ENCODE data around the gene EPHA10. TPM values are rescaled to one million over a fixed set of nuclear protein-coding genes. Genes with fewer than 3 reads are reported as not detected.
"Not testable (repeated sequence)": the region's sequence is repeated elsewhere in the genome, so short reads cannot be mapped to it uniquely, and the experiment has no call there.

The EPHA10 gene
- total RNA-seq, 2 donors from 2014 or later = 0.73 to 11.8 TPM

GRCh38 chr1:37776946-37777516, 12.1 kb upstream of the EPHA10 start:
- intact Hi-C loops (cut with DNase I) = no loop called here
- Histone ChIP-seq H3K36me3 (no peaks in the 10 kb centered on the region), H3K27ac (no peak overlapping the region), H3K27me3 (replicated peaks; ENCODE audit: insufficient read depth) (no peaks in the 10 kb centered on the region), H3K4me3 (no peak overlapping the region), H3K4me1 (replicated peaks) (no peaks in the 10 kb centered on the region), H3K9me3 (no peaks in the 10 kb centered on the region)
- 79% methylated on average over 4 of the region's 4 CpGs for WGBS
- no peak for DNase-seq (ENCODE audit: low spot score)
- TF ChIP-seq POLR2A (IDR thresholded peaks at IDR 0.05) (no peak), CTCF (IDR thresholded peaks at IDR 0.05) (no peak), POLR2AphosphoS5 (IDR thresholded peaks at IDR 0.05) (no peak)

DNA sequence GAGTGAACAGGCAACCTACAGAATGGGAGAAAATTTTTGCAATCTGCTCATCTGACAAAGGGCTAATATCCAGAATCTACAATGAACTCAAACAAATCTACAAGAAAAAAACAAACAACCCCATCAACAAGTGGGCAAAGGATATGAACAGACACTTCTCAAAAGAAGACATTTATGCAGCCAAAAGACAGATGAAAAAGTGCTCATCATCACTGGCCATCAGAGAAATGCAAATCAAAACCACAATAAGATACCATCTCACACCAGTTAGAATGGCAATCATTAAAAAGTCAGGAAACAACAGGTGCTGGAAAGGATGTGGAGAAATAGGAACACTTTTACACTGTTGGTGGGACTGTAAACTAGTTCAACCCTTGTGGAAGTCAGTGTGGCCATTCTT, 6.5 kb upstream of the EPHA10 start:
- H3K27me3 ChIP-seq (replicated peaks; ENCODE audit: insufficient read depth); DNase-seq (ENCODE audit: low spot score); H3K36me3 ChIP-seq; H3K27ac ChIP-seq; H3K4me3 ChIP-seq; H3K4me1 ChIP-seq (replicated peaks); intact Hi-C loops (cut with DNase I); H3K9me3 ChIP-seq: not testable (repeated sequence)

GRCh38 chr1:37767488-37767887, 2.6 kb upstream of the EPHA10 start:
- intact Hi-C loops (cut with DNase I) = no loop called here
- WGBS = 42% methylated on average over 2 of the region's 2 CpGs
- Histone ChIP-seq H3K27me3 (replicated peaks; ENCODE audit: insufficient read depth) (peaks cover 23% of the 10 kb centered on the region), H3K4me3 (no peak overlapping the region), H3K4me1 (replicated peaks) (no peaks in the 10 kb centered on the region), H3K27ac (no peak overlapping the region), H3K9me3 (no peaks in the 10 kb centered on the region), H3K36me3 (no peaks in the 10 kb centered on the region)
- no peak for DNase-seq (ENCODE audit: low spot score)
- TF ChIP-seq CTCF (IDR thresholded peaks at IDR 0.05) (no peak), POLR2A (IDR thresholded peaks at IDR 0.05) (no peak), POLR2AphosphoS5 (IDR thresholded peaks at IDR 0.05) (no peak)

DNA sequence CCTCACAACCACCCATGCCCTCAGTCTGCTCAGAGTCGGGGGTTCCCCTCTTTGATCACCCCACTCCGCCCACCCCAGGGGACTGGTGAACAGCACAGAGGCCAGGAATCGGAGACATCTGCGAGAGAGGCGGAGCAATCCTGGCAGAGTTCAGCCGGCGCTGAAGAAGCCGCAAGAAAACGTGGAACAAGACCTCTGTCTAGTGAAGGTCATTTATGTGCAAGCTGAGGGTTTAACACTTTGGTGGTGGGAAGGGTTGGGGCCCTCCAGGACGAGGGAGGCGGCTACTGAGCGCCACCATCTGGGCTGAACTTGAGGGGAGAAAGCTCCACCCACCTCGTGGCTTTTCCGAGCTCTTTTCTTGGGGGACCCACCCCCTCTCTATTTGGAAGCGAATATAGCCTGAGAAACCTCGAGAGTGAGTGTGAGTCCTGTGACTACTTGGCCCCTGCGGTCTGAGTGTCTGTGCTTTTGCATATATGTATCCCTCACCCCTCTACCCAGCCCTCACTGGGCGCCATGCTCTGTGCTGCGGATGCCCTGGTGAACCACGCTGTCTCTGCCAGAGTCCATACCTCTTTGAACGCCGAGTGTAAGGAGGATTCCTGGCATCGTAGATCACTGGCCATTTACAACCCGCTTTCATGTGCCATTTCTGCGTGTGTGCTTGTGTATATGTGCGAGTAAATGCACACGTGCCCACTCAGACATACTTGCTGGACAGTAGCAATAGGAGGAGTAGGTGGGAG, 1.2 kb upstream of the EPHA10 start:
- 5% methylated on average over 27 of the region's 27 CpGs for WGBS
- no peak overlapping the region for H3K4me3 ChIP-seq
- H3K27ac ChIP-seq = no peak overlapping the region
- no peak for TF ChIP-seq CTCF (IDR thresholded peaks at IDR 0.05)
- no peak for TF ChIP-seq POLR2AphosphoS5 (IDR thresholded peaks at IDR 0.05)
- TF ChIP-seq POLR2A (IDR thresholded peaks at IDR 0.05) = no peak
- H3K27me3 ChIP-seq (replicated peaks; ENCODE audit: insufficient read depth) = peaks cover 31% of the 10 kb centered on the region
- H3K9me3 ChIP-seq = no peaks in the 10 kb centered on the region
- intact Hi-C loops (cut with DNase I) = no loop called here
- no peak for DNase-seq (ENCODE audit: low spot score)
- H3K4me1 ChIP-seq (replicated peaks) = no peaks in the 10 kb centered on the region
- no peaks in the 10 kb centered on the region for H3K36me3 ChIP-seq

DNA sequence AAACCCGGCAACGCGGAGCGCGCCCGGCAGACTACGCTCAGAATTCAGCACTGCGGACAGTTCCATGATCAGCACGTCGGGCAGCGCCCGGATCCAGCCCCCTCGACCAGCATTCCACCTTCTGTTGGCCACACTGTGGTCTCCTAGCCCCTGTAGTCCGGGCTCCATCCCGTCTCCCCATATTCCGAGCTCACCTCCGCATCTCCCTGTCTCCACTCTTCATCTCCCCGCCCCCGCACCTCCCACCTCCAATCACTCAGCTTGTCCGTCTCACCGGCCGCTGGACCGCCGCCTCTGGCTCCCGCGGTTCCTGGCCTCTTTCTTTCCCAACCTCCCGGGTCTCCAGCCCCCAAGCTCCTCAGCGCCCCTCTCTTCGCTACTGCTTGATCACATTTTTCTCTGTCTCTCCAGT, 500 bp downstream of the EPHA10 start:
- peaks cover 31% of the 10 kb centered on the region for H3K27me3 ChIP-seq (replicated peaks; ENCODE audit: insufficient read depth)
- no peaks in the 10 kb centered on the region for H3K9me3 ChIP-seq
- no peak for TF ChIP-seq CTCF (IDR thresholded peaks at IDR 0.05)
- TF ChIP-seq POLR2AphosphoS5 (IDR thresholded peaks at IDR 0.05) = no peak
- no peak for TF ChIP-seq POLR2A (IDR thresholded peaks at IDR 0.05)
- no peak overlapping the region for H3K27ac ChIP-seq
- H3K4me3 ChIP-seq = no peak overlapping the region
- 7% methylated on average over 22 of the region's 29 CpGs for WGBS
- H3K4me1 ChIP-seq (replicated peaks) = no peaks in the 10 kb centered on the region
- DNase-seq (ENCODE audit: low spot score) = no peak
- intact Hi-C loops (cut with DNase I) = no loop called here
- H3K36me3 ChIP-seq = no peaks in the 10 kb centered on the region

Data from prostate gland (tissue), 2 donors.